Mesenchymal stem cell (in vitro differentiated cells and primary cell): ENCODE data around the gene TRIM44.
"Not testable (repeated sequence)": the region's sequence is repeated elsewhere in the genome, so short reads cannot be mapped to it uniquely, and the experiment has no call there.

ENCODE experiments used
- DNase-seq: peaks from one replicate; pipeline ENCODE4 v3.0.0-alpha.2; 2013
- H2AFZ ChIP-seq: one replicate; pipeline ENCODE4 v1.6.1; 2013; ENCODE audit warnings: low read depth, mild to moderate bottlenecking, control low read depth, inconsistent platforms, low read length, moderate library complexity
- H2AK5ac ChIP-seq: 2 replicates; pipeline ENCODE4 v1.6.1; 2013; ENCODE audit warnings: low read length, moderate library complexity, mild to moderate bottlenecking, inconsistent platforms; ENCODE audit not compliant: severe bottlenecking
- H2BK120ac ChIP-seq: one replicate; pipeline ENCODE4 v1.6.1; 2013; ENCODE audit warnings: low read depth, mild to moderate bottlenecking, inconsistent platforms, low read length, moderate library complexity
- H2BK12ac ChIP-seq, 2 experiments: one replicate each; pipeline ENCODE4 v1.6.1; 2013; ENCODE audit warnings: inconsistent platforms in 2 of 2, low read length in 2 of 2, mild to moderate bottlenecking in 2 of 2, moderate library complexity in 2 of 2, control low read depth in 1 of 2
- H2BK15ac ChIP-seq: one replicate; pipeline ENCODE4 v1.6.1; 2013; ENCODE audit warnings: mild to moderate bottlenecking, low read depth, inconsistent platforms; ENCODE audit not compliant: poor library complexity, severe bottlenecking
- H2BK5ac ChIP-seq: 2 replicates; pipeline ENCODE4 v1.6.1; 2013; ENCODE audit warnings: low read depth, mild to moderate bottlenecking, low read length, control low read depth, inconsistent platforms; ENCODE audit not compliant: poor library complexity, severe bottlenecking
- H3K14ac ChIP-seq, 2 experiments: one replicate each; pipeline ENCODE4 v1.6.1; 2013; ENCODE audit warnings: inconsistent platforms in 2 of 2, low read length in 2 of 2, control low read depth in 1 of 2, mild to moderate bottlenecking in 1 of 2, moderate library complexity in 1 of 2
- H3K18ac ChIP-seq, 2 experiments: one replicate each; pipeline ENCODE4 v1.6.1; 2013; ENCODE audit warnings: inconsistent platforms in 2 of 2, low read length in 2 of 2, control low read depth in 1 of 2, low read depth in 1 of 2, mild to moderate bottlenecking in 1 of 2
- H3K23ac ChIP-seq, 2 experiments: one replicate each; pipeline ENCODE4 v1.6.1; 2013; ENCODE audit warnings: inconsistent platforms in 2 of 2, low read length in 2 of 2, mild to moderate bottlenecking in 2 of 2, moderate library complexity in 2 of 2, control low read depth in 1 of 2
- H3K27ac ChIP-seq: 2 replicates; pipeline ENCODE4 v1.5.1; 2013; ENCODE audit warnings: mild to moderate bottlenecking, moderate library complexity, low read length, control low read depth, inconsistent platforms; ENCODE audit not compliant: poor library complexity, severe bottlenecking
- H3K27me3 ChIP-seq, 2 experiments: 2 replicates each; pipeline versions ENCODE4 v1.6.1 to v1.7.0; 2013; ENCODE audit warnings: low read length in 2 of 2, mild to moderate bottlenecking in 2 of 2, moderate library complexity in 2 of 2, control low read depth in 1 of 2, inconsistent platforms in 1 of 2; ENCODE audit not compliant: control insufficient read depth in 1 of 2, insufficient read depth in 1 of 2
- H3K36me3 ChIP-seq, 2 experiments: 2 replicates each; pipeline versions ENCODE4 v1.6.1 to v1.7.0; 2013; ENCODE audit warnings: low read length in 2 of 2, control low read depth in 1 of 2, inconsistent platforms in 1 of 2, low read depth in 1 of 2, mild to moderate bottlenecking in 1 of 2; ENCODE audit not compliant: insufficient read depth in 2 of 2, control insufficient read depth in 1 of 2
- H3K4ac ChIP-seq, 2 experiments: one replicate each; pipeline ENCODE4 v1.6.1; 2013; ENCODE audit warnings: inconsistent platforms in 2 of 2, low read length in 2 of 2, mild to moderate bottlenecking in 2 of 2, moderate library complexity in 2 of 2, control low read depth in 1 of 2, low read depth in 1 of 2
- H3K4me1 ChIP-seq: 2 replicates; pipeline ENCODE4 v1.6.1; 2013; ENCODE audit warnings: low read depth, low read length, control low read depth; ENCODE audit not compliant: control insufficient read depth, insufficient read depth
- H3K4me2 ChIP-seq: 2 replicates; pipeline ENCODE4 v1.6.1; 2013; ENCODE audit warnings: low read length, mild to moderate bottlenecking, inconsistent platforms; ENCODE audit not compliant: poor library complexity, severe bottlenecking
- H3K4me3 ChIP-seq, 2 experiments: 2 replicates each; pipeline versions ENCODE4 v1.5.1 to v1.7.0; 2013; ENCODE audit warnings: low read length in 2 of 2, mild to moderate bottlenecking in 2 of 2, control low read depth in 1 of 2, low read depth in 1 of 2; ENCODE audit not compliant: insufficient read depth in 1 of 2
- H3K79me1 ChIP-seq: replicated peaks from 2 replicates; pipeline ENCODE4 v1.6.1; 2013; ENCODE audit warnings: mild to moderate bottlenecking, control low read depth, low read length, inconsistent platforms; ENCODE audit not compliant: poor library complexity, severe bottlenecking
- H3K9ac ChIP-seq: 2 replicates; pipeline ENCODE4 v1.7.0; 2013; ENCODE audit warnings: mild to moderate bottlenecking, low read length, moderate library complexity
- H3K9me3 ChIP-seq: 2 replicates; pipeline ENCODE4 v1.7.0; 2013; ENCODE audit warnings: mild to moderate bottlenecking, low read length; ENCODE audit not compliant: control insufficient read depth
- H4K8ac ChIP-seq: one replicate; pipeline ENCODE4 v1.6.1; 2013; ENCODE audit warnings: inconsistent platforms, mild to moderate bottlenecking, low read length, moderate library complexity
- H4K91ac ChIP-seq: one replicate; pipeline ENCODE4 v1.6.1; 2013; ENCODE audit warnings: mild to moderate bottlenecking, low read length, inconsistent platforms
- WGBS: methylation state at CpG from one replicate; pipeline ENCODE4 v1.1.7; 2013; ENCODE audit warnings: mixed read lengths; 5-methylcytosine and 5-hydroxymethylcytosine counted together

TRIM44 gene

GRCh38 chr11:35764417-35764816, 101.8 kb downstream of the TRIM44 start:
- H3K14ac ChIP-seq: no peak overlapping the region
- 97% methylated on average over 4 of the region's 6 CpGs for WGBS

GRCh38 chr11:35765211-35765610, 102.6 kb downstream of the TRIM44 start:
- no peak for DNase-seq
- peaks cover 34% of the 10 kb centered on the region for H3K79me1 ChIP-seq
- H2BK12ac ChIP-seq: no peak overlapping the region
- H4K91ac ChIP-seq: no peak overlapping the region
- no peak overlapping the region for H2BK15ac ChIP-seq
- no peak overlapping the region for H2BK5ac ChIP-seq
- H4K8ac ChIP-seq: no peak overlapping the region
- H2BK120ac ChIP-seq: no peak overlapping the region
- H3K4ac ChIP-seq: no peak overlapping the region
- H3K4me3 ChIP-seq: no peak overlapping the region
- H2AFZ ChIP-seq: no peak overlapping the region
- no peaks in the 10 kb centered on the region for H3K36me3 ChIP-seq
- H3K23ac ChIP-seq: no peak overlapping the region
- H3K4me1 ChIP-seq: peaks cover 5% of the 10 kb centered on the region
- H3K9me3 ChIP-seq: no peaks in the 10 kb centered on the region
- no peak overlapping the region for H3K27ac ChIP-seq
- H2AK5ac ChIP-seq: no peak overlapping the region
- H3K4me2 ChIP-seq: no peak overlapping the region
- H3K27me3 ChIP-seq: no peaks in the 10 kb centered on the region
- H3K14ac ChIP-seq: no peak overlapping the region
- no peak overlapping the region for H3K9ac ChIP-seq
- H3K18ac ChIP-seq: no peak overlapping the region
- WGBS: 95% methylated on average over 1 of the region's 1 CpG

More at GRCh38 chr11:35764417-35764816, 101.8 kb downstream of the TRIM44 start:
- no peak overlapping the region for H3K18ac ChIP-seq
- H3K4ac ChIP-seq: no peak overlapping the region
- H4K91ac ChIP-seq: no peak overlapping the region
- H3K27ac ChIP-seq: no peak overlapping the region
- H3K4me1 ChIP-seq: peaks cover 5% of the 10 kb centered on the region
- H2AFZ ChIP-seq: no peak overlapping the region
- peaks cover 38% of the 10 kb centered on the region for H3K79me1 ChIP-seq
- no peak overlapping the region for H2BK120ac ChIP-seq
- no peak overlapping the region for H4K8ac ChIP-seq
- H2AK5ac ChIP-seq: no peak overlapping the region
- H3K9ac ChIP-seq: no peak overlapping the region
- H2BK5ac ChIP-seq: no peak overlapping the region
- H3K9me3 ChIP-seq: no peaks in the 10 kb centered on the region
- no peak for DNase-seq
- no peaks in the 10 kb centered on the region for H3K27me3 ChIP-seq
- no peak overlapping the region for H2BK15ac ChIP-seq
- H3K23ac ChIP-seq: no peak overlapping the region
- H3K4me3 ChIP-seq: no peak overlapping the region
- H3K4me2 ChIP-seq: no peak overlapping the region
- no peak overlapping the region for H2BK12ac ChIP-seq
- H3K36me3 ChIP-seq: no peaks in the 10 kb centered on the region

- Histone ChIP-seq H3K4me3 (no peak overlapping the region), H3K9me3 (no peaks in the 10 kb centered on the region), H4K8ac (no peak overlapping the region), H2AK5ac (no peak overlapping the region), H3K9ac (no peak overlapping the region), H2AFZ (no peak overlapping the region), H2BK12ac (no peak overlapping the region), H3K27ac (no peak overlapping the region), H3K14ac (no peak overlapping the region), H2BK5ac (no peak overlapping the region), H3K23ac (no peak overlapping the region), H3K4me2 (no peak overlapping the region), H4K91ac (no peak overlapping the region), H3K79me1 (peaks cover 34% of the 10 kb centered on the region), H2BK15ac (no peak overlapping the region), H3K18ac (no peak overlapping the region), H3K4me1 (peaks cover 6% of the 10 kb centered on the region), H2BK120ac (no peak overlapping the region), H3K27me3 (no peaks in the 10 kb centered on the region), H3K4ac (no peak overlapping the region), H3K36me3 (no peaks in the 10 kb centered on the region)
- DNase-seq: no peak
- WGBS: 96% methylated on average over 4 of the region's 4 CpGs
Measured at GRCh38 chr11:35766651-35767050, 104.1 kb downstream of the TRIM44 start.

- no CpG with 5 or more reads among the region's 1 CpG for WGBS
- not testable (repeated sequence) for H3K9me3 ChIP-seq, H3K18ac ChIP-seq, H2AFZ ChIP-seq, H3K4me1 ChIP-seq, H3K9ac ChIP-seq, H3K4ac ChIP-seq, H4K91ac ChIP-seq, H2AK5ac ChIP-seq, H4K8ac ChIP-seq, H2BK5ac ChIP-seq, H3K36me3 ChIP-seq, H3K4me2 ChIP-seq, H2BK15ac ChIP-seq, H3K27me3 ChIP-seq, H2BK120ac ChIP-seq, H2BK12ac ChIP-seq, H3K14ac ChIP-seq, H3K23ac ChIP-seq, H3K4me3 ChIP-seq
- Histone ChIP-seq H3K27ac (peak overlapping the region; percentile 72), H3K79me1 (peaks cover 30% of the 10 kb centered on the region)
- DNase-seq: peak; percentile 74
Measured at GRCh38 chr11:35770425-35770824, 107.8 kb downstream of the TRIM44 start.
